ENCODE data around the gene NPAS3.
A peak's percentile ranks its signal among the peaks of the same experiment; 100 is the strongest.

Gene NPAS3

GRCh38 chr14:33714527-33715226 is 776.0 kb downstream of the NPAS3 start:
- Histone ChIP-seq H3K4me3 (no peak overlapping the region), H3K27me3 (ENCODE audit: low read depth) (no peaks in the 10 kb centered on the region; the same call in 1 of the 2 replicates), H3K4me1 (peaks cover 10% of the 10 kb centered on the region), H3K36me3 (replicated peaks) (no peaks in the 10 kb centered on the region), H3K9me3 (no peaks in the 10 kb centered on the region; the same call in 1 of the 2 replicates)
- peak in 1 of 2 experiments; percentile 43 for DNase-seq (ENCODE audit: low spot score in 2 of 2)
- in situ Hi-C loops (cut with MboI; ENCODE audit: low sequenced_read_pairs): no loop called here

- H3K27me3 ChIP-seq (ENCODE audit: low read depth): no peaks in the 10 kb centered on the region; the same call in 1 of the 2 replicates
- no peaks in the 10 kb centered on the region for H3K36me3 ChIP-seq (replicated peaks)
- H3K4me1 ChIP-seq: peaks cover 10% of the 10 kb centered on the region
- no peak overlapping the region for H3K4me3 ChIP-seq
- DNase-seq (ENCODE audit: low spot score in 2 of 2): no peak
- no peaks in the 10 kb centered on the region; the same call in 1 of the 2 replicates for H3K9me3 ChIP-seq
- in situ Hi-C loops (cut with MboI; ENCODE audit: low sequenced_read_pairs): no loop called here
Measured at GRCh38 chr14:33715227-33715528, 776.5 kb downstream of the NPAS3 start.

- no peak for DNase-seq (ENCODE audit: low spot score in 2 of 2)
- H3K36me3 ChIP-seq (replicated peaks): no peaks in the 10 kb centered on the region
- in situ Hi-C loops (cut with MboI; ENCODE audit: low sequenced_read_pairs): no loop called here
Measured at GRCh38 chr14:33716921-33717320, 778.2 kb downstream of the NPAS3 start.

DNA sequence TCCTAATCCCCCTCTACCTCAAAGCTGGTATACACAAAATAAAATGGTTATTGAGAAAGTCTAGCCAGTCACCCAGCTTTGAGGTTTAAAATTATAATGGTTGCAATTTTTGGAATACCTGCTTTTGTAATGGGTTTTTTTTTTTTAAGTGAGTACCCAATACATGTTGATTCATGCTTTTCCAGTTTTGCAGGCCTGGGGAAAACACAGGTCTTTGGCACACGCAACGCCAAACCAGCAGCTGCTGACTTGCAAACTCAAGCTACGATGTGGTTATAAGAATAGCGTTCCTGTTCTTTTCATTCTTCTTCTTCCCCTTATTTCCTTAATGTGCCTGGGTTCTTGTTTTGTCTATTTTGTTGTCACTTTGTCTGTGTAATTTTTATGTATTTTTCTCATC is 779.2 kb downstream of the NPAS3 start:
- H3K9me3 ChIP-seq: no peaks in the 10 kb centered on the region; the same call in 1 of the 2 replicates
- no peak overlapping the region for H3K4me3 ChIP-seq
- peaks cover 3% of the 10 kb centered on the region; the same call in 1 of the 2 replicates for H3K27me3 ChIP-seq (ENCODE audit: low read depth)
- in situ Hi-C loops (cut with MboI; ENCODE audit: low sequenced_read_pairs): no loop called here
- H3K4me1 ChIP-seq: peaks cover 14% of the 10 kb centered on the region
- H3K36me3 ChIP-seq (replicated peaks): no peaks in the 10 kb centered on the region
- DNase-seq (ENCODE audit: low spot score in 2 of 2): no peak

More at GRCh38 chr14:33716921-33717320, 778.2 kb downstream of the NPAS3 start:
- peaks cover 14% of the 10 kb centered on the region for H3K4me1 ChIP-seq
- peaks cover 3% of the 10 kb centered on the region; the same call in 1 of the 2 replicates for H3K27me3 ChIP-seq (ENCODE audit: low read depth)
- H3K9me3 ChIP-seq: no peaks in the 10 kb centered on the region; the same call in 1 of the 2 replicates
- no peak overlapping the region for H3K4me3 ChIP-seq

DNA sequence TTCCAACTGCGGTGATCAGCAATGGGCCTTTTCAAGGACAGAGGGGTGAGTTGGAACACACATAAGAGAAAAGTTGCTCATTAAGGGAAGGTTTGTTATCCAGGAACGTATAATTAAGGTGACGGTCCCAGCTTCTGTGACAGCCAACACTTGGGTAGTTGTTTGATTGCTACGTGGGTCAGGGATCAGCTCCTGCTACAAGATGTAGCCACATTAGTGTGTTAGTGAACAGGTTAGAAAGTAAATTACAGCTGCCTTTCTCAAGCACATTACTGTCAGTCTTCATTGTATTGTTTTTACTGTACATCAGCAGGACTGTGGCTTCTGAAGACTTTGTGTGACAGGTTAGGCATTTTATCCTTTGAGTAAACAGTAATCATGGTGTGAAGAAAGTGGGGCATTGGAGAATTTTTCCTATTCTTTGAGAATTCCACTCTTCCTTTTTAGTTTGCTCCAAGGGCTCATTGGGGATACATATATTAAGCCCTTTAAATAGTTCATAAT is 781.7 kb downstream of the NPAS3 start:
- Histone ChIP-seq H3K4me1 (peaks cover 9% of the 10 kb centered on the region), H3K9me3 (no peaks in the 10 kb centered on the region; the same call in 1 of the 2 replicates), H3K4me3 (no peak overlapping the region), H3K36me3 (replicated peaks) (no peaks in the 10 kb centered on the region), H3K27me3 (ENCODE audit: low read depth) (peaks cover 3% of the 10 kb centered on the region; the same call in 1 of the 2 replicates)
- no peak for DNase-seq (ENCODE audit: low spot score in 2 of 2)
- in situ Hi-C loops (cut with MboI; ENCODE audit: low sequenced_read_pairs): no loop called here

- Histone ChIP-seq H3K9me3 (no peaks in the 10 kb centered on the region), H3K36me3 (replicated peaks) (no peaks in the 10 kb centered on the region), H3K4me3 (no peak overlapping the region), H3K4me1 (no peaks in the 10 kb centered on the region; the same call in 1 of the 2 replicates), H3K27me3 (ENCODE audit: low read depth) (peaks cover 4% of the 10 kb centered on the region)
- in situ Hi-C loops (cut with MboI; ENCODE audit: low sequenced_read_pairs): no loop called here
- no peak for DNase-seq (ENCODE audit: low spot score in 2 of 2)
Measured at GRCh38 chr14:33726685-33727084, 788.0 kb downstream of the NPAS3 start.

- Histone ChIP-seq H3K4me3 (no peak overlapping the region), H3K36me3 (replicated peaks) (no peaks in the 10 kb centered on the region), H3K9me3 (no peaks in the 10 kb centered on the region), H3K27me3 (ENCODE audit: low read depth) (peaks cover 4% of the 10 kb centered on the region; the same call in 1 of the 2 replicates), H3K4me1 (no peaks in the 10 kb centered on the region)
- no peak for DNase-seq (ENCODE audit: low spot score in 2 of 2)
- in situ Hi-C loops (cut with MboI; ENCODE audit: low sequenced_read_pairs): no loop called here
Measured at GRCh38 chr14:33727606-33728005, 788.9 kb downstream of the NPAS3 start.

- H3K36me3 ChIP-seq (replicated peaks): no peaks in the 10 kb centered on the region
- in situ Hi-C loops (cut with MboI; ENCODE audit: low sequenced_read_pairs): no loop called here
Measured at GRCh38 chr14:33728010-33728498, 789.4 kb downstream of the NPAS3 start.

DNA sequence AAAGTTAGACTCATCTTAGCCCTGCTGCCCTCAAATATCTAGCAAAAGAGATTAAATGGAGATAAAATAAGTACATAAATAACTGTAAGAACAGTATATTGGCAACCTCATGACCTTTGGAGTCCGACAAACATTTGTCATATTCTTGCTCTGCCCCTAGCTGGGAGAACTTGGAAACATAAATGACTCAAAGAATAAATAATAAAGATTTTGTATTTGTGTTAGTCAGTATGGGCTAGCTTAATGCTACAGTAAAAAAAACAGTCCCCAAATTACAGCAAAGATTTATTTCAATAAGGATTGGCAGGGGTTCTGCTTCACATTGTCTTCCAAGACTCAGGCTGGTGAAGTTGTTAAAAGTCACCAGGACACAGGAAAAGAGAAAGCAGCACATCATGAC is 791.5 kb downstream of the NPAS3 start:
- in situ Hi-C loops (cut with MboI; ENCODE audit: low sequenced_read_pairs): no loop called here
- Histone ChIP-seq H3K4me1 (no peaks in the 10 kb centered on the region), H3K9me3 (no peaks in the 10 kb centered on the region), H3K36me3 (replicated peaks) (no peaks in the 10 kb centered on the region), H3K27me3 (ENCODE audit: low read depth) (peaks cover 4% of the 10 kb centered on the region; the same call in 1 of the 2 replicates), H3K4me3 (no peak overlapping the region)
- no peak for DNase-seq (ENCODE audit: low spot score in 2 of 2)

More at GRCh38 chr14:33728010-33728498, 789.4 kb downstream of the NPAS3 start:
- peaks cover 4% of the 10 kb centered on the region; the same call in 1 of the 2 replicates for H3K27me3 ChIP-seq (ENCODE audit: low read depth)
- no peaks in the 10 kb centered on the region for H3K4me1 ChIP-seq
- DNase-seq (ENCODE audit: low spot score in 2 of 2): no peak
- H3K4me3 ChIP-seq: no peak overlapping the region
- H3K9me3 ChIP-seq: no peaks in the 10 kb centered on the region

DNA sequence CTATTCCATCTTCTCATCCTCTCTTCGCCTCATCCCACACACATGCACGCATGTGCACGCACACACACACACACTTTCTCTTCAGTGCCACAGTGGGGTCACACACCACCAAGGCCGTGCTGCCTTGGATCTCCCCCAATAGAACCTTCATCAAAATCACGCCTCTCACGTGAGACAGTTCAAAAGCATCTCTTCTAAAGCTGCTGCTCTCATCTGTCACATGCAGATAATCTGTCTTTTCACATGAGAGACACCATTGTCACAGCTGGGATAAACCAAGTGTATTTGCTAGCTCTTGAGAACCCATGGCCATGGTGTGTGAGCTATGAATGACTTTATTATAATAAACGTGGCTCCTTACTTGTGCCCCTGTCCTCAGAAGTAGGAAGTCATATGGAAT is 793.5 kb downstream of the NPAS3 start:
- DNase-seq (ENCODE audit: low spot score in 2 of 2): no peak
- in situ Hi-C loops (cut with MboI; ENCODE audit: low sequenced_read_pairs): no loop called here
- Histone ChIP-seq H3K27me3 (ENCODE audit: low read depth) (peaks cover 4% of the 10 kb centered on the region; the same call in 1 of the 2 replicates), H3K4me3 (no peak overlapping the region), H3K36me3 (replicated peaks) (no peaks in the 10 kb centered on the region), H3K4me1 (no peaks in the 10 kb centered on the region), H3K9me3 (no peaks in the 10 kb centered on the region)

DNA sequence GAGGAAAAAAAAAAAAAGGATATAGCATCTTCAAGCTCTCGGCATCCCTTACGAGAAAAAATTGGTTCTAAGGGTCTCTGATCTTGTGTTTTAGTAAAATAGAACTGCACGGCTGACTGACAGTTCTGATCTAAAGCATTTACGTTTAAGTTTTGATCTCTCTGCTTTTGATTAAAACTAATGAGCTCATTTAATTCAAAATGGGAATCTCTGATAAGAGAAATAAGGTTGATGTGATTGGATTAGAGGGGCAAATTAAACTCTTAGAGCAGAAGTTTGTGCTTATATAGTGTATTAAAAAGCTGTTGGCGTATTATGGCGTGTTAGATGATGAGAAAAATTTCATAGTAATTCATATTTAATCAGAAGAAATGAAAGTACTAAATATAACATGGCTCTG is 794.6 kb downstream of the NPAS3 start:
- H3K36me3 ChIP-seq (replicated peaks): no peaks in the 10 kb centered on the region
- peaks cover 4% of the 10 kb centered on the region; the same call in 1 of the 2 replicates for H3K27me3 ChIP-seq (ENCODE audit: low read depth)
- H3K4me1 ChIP-seq: no peaks in the 10 kb centered on the region
- in situ Hi-C loops (cut with MboI; ENCODE audit: low sequenced_read_pairs): no loop called here
- DNase-seq (ENCODE audit: low spot score in 2 of 2): no peak
- no peak overlapping the region for H3K4me3 ChIP-seq
- H3K9me3 ChIP-seq: no peaks in the 10 kb centered on the region

GRCh38 chr14:33733721-33734120 is 795.0 kb downstream of the NPAS3 start:
- no peak overlapping the region for H3K4me3 ChIP-seq
- H3K4me1 ChIP-seq: no peaks in the 10 kb centered on the region
- no peak for DNase-seq (ENCODE audit: low spot score in 2 of 2)
- no peaks in the 10 kb centered on the region for H3K9me3 ChIP-seq
- no peaks in the 10 kb centered on the region for H3K36me3 ChIP-seq (replicated peaks)
- in situ Hi-C loops (cut with MboI; ENCODE audit: low sequenced_read_pairs): no loop called here
- H3K27me3 ChIP-seq (ENCODE audit: low read depth): peaks cover 4% of the 10 kb centered on the region; the same call in 1 of the 2 replicates

GRCh38 chr14:33734387-33734786 is 795.7 kb downstream of the NPAS3 start:
- Histone ChIP-seq H3K36me3 (replicated peaks) (no peaks in the 10 kb centered on the region), H3K4me1 (no peaks in the 10 kb centered on the region), H3K9me3 (no peaks in the 10 kb centered on the region), H3K27me3 (ENCODE audit: low read depth) (peaks cover 4% of the 10 kb centered on the region; the same call in 1 of the 2 replicates), H3K4me3 (no peak overlapping the region)
- in situ Hi-C loops (cut with MboI; ENCODE audit: low sequenced_read_pairs): no loop called here
- DNase-seq (ENCODE audit: low spot score in 2 of 2): no peak

DNA sequence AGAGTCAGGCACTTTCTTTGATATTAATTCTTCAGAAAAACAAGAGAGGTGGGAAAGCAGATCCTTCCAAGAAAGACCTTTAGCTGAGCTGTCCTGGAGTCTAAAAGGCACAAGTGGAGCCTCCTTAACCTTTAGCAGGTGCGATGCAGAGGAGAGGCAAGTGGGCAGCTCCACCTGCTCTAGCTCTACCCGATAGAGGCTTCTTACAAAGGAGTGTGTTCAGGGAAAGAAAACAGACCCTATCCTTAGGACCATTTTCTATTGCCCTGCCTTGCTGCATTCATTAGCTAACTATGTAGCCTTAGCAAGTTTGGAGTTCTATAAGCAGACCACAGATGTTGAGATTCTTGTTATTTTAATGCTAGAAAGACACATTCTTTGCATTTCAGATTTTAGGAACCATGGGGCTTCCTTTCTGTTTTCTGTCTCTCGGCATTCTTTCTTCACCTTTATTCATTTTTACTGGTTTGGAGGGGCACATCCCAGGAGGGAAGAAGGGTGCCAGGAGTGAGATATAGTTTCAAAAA is 797.7 kb downstream of the NPAS3 start:
- H3K9me3 ChIP-seq: no peaks in the 10 kb centered on the region
- no peak for DNase-seq (ENCODE audit: low spot score in 2 of 2)
- 0 out of 2 replicates have a peak, but pooled peaks cover 2% of the 10 kb centered on the region for H3K27me3 ChIP-seq (ENCODE audit: low read depth)
- H3K4me1 ChIP-seq: no peaks in the 10 kb centered on the region; the same call in 1 of the 2 replicates
- in situ Hi-C loops (cut with MboI; ENCODE audit: low sequenced_read_pairs): no loop called here
- H3K36me3 ChIP-seq (replicated peaks): no peaks in the 10 kb centered on the region
- no peak overlapping the region for H3K4me3 ChIP-seq

Measured in HAP-1 (cell line).